ENCODE data around the gene ENDOD1.

Gene ENDOD1

DNA sequence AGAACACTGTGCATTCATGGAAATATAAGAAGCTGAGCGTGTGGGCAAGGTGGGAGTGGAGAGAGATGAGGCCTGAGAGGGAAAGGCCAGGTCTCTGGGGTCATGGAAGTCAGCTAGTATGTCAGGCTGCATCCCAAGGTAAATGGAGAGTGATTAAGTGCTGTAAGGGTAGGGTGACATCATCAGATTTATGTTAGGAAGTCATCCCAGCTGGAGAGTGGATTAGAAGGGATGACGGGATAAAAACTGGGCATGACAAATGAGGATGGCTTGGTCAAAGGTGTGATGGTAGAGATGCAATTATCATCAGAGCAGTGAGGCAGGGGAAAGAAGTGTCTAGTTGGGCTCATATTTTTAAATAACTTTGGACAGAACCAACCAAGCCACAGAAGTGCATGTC lies 3.5 kb upstream of the ENDOD1 start:
- H3K27me3 Mint-ChIP-seq (ENCODE audit: low read depth): no peaks in the 10 kb centered on the region
- no peak overlapping the region for H3K4me3 Mint-ChIP-seq
- peaks cover 2% of the 10 kb centered on the region for H3K36me3 Mint-ChIP-seq (ENCODE audit: low read depth)
- no peak overlapping the region for H3K27ac Mint-ChIP-seq
- H3K9me3 Mint-ChIP-seq: no peaks in the 10 kb centered on the region
- peaks cover 30% of the 10 kb centered on the region for H3K4me1 Mint-ChIP-seq (ENCODE audit: low read depth)
- no peak for DNase-seq (ENCODE audit: low spot score)

GRCh38 chr11:95086836-95087570 lies 2.6 kb upstream of the ENDOD1 start:
- Mint-ChIP-seq H3K9me3 (no peaks in the 10 kb centered on the region), H3K36me3 (ENCODE audit: low read depth) (peaks cover 2% of the 10 kb centered on the region), H3K4me1 (ENCODE audit: low read depth) (peaks cover 38% of the 10 kb centered on the region), H3K27ac (no peak overlapping the region), H3K27me3 (ENCODE audit: low read depth) (no peaks in the 10 kb centered on the region), H3K4me3 (no peak overlapping the region)
- no peak for DNase-seq (ENCODE audit: low spot score)

GRCh38 chr11:95088946-95089619 lies 563 bp upstream of the ENDOD1 start:
- H3K4me1 Mint-ChIP-seq (ENCODE audit: low read depth): peaks cover 54% of the 10 kb centered on the region
- H3K4me3 Mint-ChIP-seq: peak overlapping the region; percentile 89
- peaks cover 4% of the 10 kb centered on the region for H3K36me3 Mint-ChIP-seq (ENCODE audit: low read depth)
- no peaks in the 10 kb centered on the region for H3K9me3 Mint-ChIP-seq
- H3K27ac Mint-ChIP-seq: peak overlapping the region; percentile 98
- H3K27me3 Mint-ChIP-seq (ENCODE audit: low read depth): no peaks in the 10 kb centered on the region
- peak; percentile 27 for DNase-seq (ENCODE audit: low spot score)

GRCh38 chr11:95091663-95092180 lies 2.1 kb downstream of the ENDOD1 start:
- no peaks in the 10 kb centered on the region for H3K27me3 Mint-ChIP-seq (ENCODE audit: low read depth)
- no peak overlapping the region for H3K27ac Mint-ChIP-seq
- H3K36me3 Mint-ChIP-seq (ENCODE audit: low read depth): peaks cover 13% of the 10 kb centered on the region
- peaks cover 54% of the 10 kb centered on the region for H3K4me1 Mint-ChIP-seq (ENCODE audit: low read depth)
- no peaks in the 10 kb centered on the region for H3K9me3 Mint-ChIP-seq
- DNase-seq (ENCODE audit: low spot score): no peak
- peak overlapping the region; percentile 87 for H3K4me3 Mint-ChIP-seq

GRCh38 chr11:95092549-95093324 lies 3.1 kb downstream of the ENDOD1 start:
- H3K27me3 Mint-ChIP-seq (ENCODE audit: low read depth): no peaks in the 10 kb centered on the region
- H3K4me1 Mint-ChIP-seq (ENCODE audit: low read depth): peaks cover 60% of the 10 kb centered on the region
- H3K36me3 Mint-ChIP-seq (ENCODE audit: low read depth): peaks cover 19% of the 10 kb centered on the region
- peak overlapping the region; percentile 50 for H3K4me3 Mint-ChIP-seq
- H3K9me3 Mint-ChIP-seq: no peaks in the 10 kb centered on the region
- DNase-seq (ENCODE audit: low spot score): peak; percentile 45
- peak overlapping the region; percentile 42 for H3K27ac Mint-ChIP-seq

GRCh38 chr11:95093548-95093947 lies 3.9 kb downstream of the ENDOD1 start:
- peak overlapping the region; percentile 50 for H3K4me3 Mint-ChIP-seq
- no peaks in the 10 kb centered on the region for H3K9me3 Mint-ChIP-seq
- DNase-seq (ENCODE audit: low spot score): no peak
- H3K27ac Mint-ChIP-seq: no peak overlapping the region
- peaks cover 62% of the 10 kb centered on the region for H3K4me1 Mint-ChIP-seq (ENCODE audit: low read depth)
- H3K36me3 Mint-ChIP-seq (ENCODE audit: low read depth): peaks cover 24% of the 10 kb centered on the region
- no peaks in the 10 kb centered on the region for H3K27me3 Mint-ChIP-seq (ENCODE audit: low read depth)

DNA sequence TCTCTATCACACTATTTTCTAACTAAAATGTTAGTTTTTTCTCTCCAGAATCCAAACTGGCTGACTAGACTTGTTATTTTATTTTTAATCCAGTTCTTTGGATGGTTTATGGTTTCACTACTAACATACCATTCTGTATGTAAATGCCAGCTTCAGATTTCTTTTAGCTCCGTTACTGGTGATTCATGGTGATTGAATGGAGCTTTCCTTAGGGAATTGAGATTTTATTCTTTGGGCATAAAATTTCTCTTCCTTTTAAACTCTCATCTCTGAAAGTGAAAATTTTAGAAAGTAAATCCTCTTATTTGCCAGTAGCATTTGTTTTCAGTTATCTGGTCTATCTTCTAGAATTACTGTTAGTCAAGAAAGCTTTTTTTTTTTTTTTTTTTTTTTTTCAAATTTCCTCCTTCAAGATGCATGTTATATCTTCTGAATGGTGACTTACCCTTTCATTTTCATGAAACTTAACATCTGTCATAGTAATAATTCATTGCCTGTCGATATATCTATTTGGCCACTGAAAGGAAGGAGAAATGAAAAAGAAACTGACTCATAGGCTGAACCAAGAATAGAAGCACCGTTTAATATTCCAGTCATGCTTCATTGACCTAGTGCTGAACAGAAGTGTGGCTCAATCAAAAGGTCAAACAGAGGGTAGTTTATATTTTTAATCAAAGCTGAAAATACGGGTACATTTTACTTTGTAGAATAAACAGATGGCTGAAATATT lies 6.4 kb downstream of the ENDOD1 start:
- Mint-ChIP-seq H3K9me3 (no peaks in the 10 kb centered on the region), H3K27me3 (ENCODE audit: low read depth) (no peaks in the 10 kb centered on the region), H3K4me3 (peak overlapping the region; percentile 35), H3K4me1 (ENCODE audit: low read depth) (peaks cover 55% of the 10 kb centered on the region), H3K36me3 (ENCODE audit: low read depth) (peaks cover 24% of the 10 kb centered on the region), H3K27ac (peak overlapping the region; percentile 76)
- DNase-seq (ENCODE audit: low spot score): no peak

- H3K36me3 Mint-ChIP-seq (ENCODE audit: low read depth): peaks cover 25% of the 10 kb centered on the region
- no peak overlapping the region for H3K27ac Mint-ChIP-seq
- H3K27me3 Mint-ChIP-seq (ENCODE audit: low read depth): no peaks in the 10 kb centered on the region
- no peak overlapping the region for H3K4me3 Mint-ChIP-seq
- H3K4me1 Mint-ChIP-seq (ENCODE audit: low read depth): peaks cover 43% of the 10 kb centered on the region
- no peak for DNase-seq (ENCODE audit: low spot score)
- H3K9me3 Mint-ChIP-seq: no peaks in the 10 kb centered on the region
Observed at GRCh38 chr11:95097209-95097608, 7.6 kb downstream of the ENDOD1 start.

DNA sequence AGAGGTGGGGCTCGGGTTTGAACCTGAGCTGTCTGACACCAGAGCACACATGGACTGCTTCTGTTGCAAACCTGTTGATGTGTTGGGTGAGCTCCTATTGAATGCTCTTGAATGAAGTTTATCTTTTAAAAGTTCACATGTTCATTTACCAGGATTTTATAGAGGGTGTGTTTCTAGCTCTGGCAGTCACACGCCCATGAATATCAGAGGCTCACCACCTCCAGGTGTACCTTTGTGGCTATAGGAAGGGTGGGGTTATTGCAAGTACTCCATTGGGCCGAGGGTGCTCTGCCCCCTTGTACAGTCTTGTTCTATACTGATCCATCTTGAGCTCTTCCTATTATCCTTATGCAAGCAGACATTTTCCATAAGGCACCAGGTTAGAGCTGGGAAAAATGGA lies 9.2 kb downstream of the ENDOD1 start:
- H3K27ac Mint-ChIP-seq: no peak overlapping the region
- DNase-seq (ENCODE audit: low spot score): no peak
- no peaks in the 10 kb centered on the region for H3K27me3 Mint-ChIP-seq (ENCODE audit: low read depth)
- H3K36me3 Mint-ChIP-seq (ENCODE audit: low read depth): peaks cover 27% of the 10 kb centered on the region
- no peak overlapping the region for H3K4me3 Mint-ChIP-seq
- no peaks in the 10 kb centered on the region for H3K9me3 Mint-ChIP-seq
- peaks cover 32% of the 10 kb centered on the region for H3K4me1 Mint-ChIP-seq (ENCODE audit: low read depth)

- Mint-ChIP-seq H3K27ac (no peak overlapping the region), H3K4me1 (ENCODE audit: low read depth) (peaks cover 26% of the 10 kb centered on the region), H3K36me3 (ENCODE audit: low read depth) (peaks cover 23% of the 10 kb centered on the region)
Observed at GRCh38 chr11:95100191-95100648, 10.6 kb downstream of the ENDOD1 start.

GRCh38 chr11:95100856-95101507 lies 11.3 kb downstream of the ENDOD1 start:
- no peak overlapping the region for H3K27ac Mint-ChIP-seq
- peaks cover 25% of the 10 kb centered on the region for H3K4me1 Mint-ChIP-seq (ENCODE audit: low read depth)
- no peak for DNase-seq (ENCODE audit: low spot score)
- H3K4me3 Mint-ChIP-seq: no peak overlapping the region
- H3K27me3 Mint-ChIP-seq (ENCODE audit: low read depth): no peaks in the 10 kb centered on the region
- no peaks in the 10 kb centered on the region for H3K9me3 Mint-ChIP-seq
- H3K36me3 Mint-ChIP-seq (ENCODE audit: low read depth): peaks cover 23% of the 10 kb centered on the region

More at GRCh38 chr11:95100191-95100648, 10.6 kb downstream of the ENDOD1 start:
- no peak for DNase-seq (ENCODE audit: low spot score)
- Mint-ChIP-seq H3K9me3 (no peaks in the 10 kb centered on the region), H3K27me3 (ENCODE audit: low read depth) (no peaks in the 10 kb centered on the region), H3K4me3 (no peak overlapping the region)

DNA sequence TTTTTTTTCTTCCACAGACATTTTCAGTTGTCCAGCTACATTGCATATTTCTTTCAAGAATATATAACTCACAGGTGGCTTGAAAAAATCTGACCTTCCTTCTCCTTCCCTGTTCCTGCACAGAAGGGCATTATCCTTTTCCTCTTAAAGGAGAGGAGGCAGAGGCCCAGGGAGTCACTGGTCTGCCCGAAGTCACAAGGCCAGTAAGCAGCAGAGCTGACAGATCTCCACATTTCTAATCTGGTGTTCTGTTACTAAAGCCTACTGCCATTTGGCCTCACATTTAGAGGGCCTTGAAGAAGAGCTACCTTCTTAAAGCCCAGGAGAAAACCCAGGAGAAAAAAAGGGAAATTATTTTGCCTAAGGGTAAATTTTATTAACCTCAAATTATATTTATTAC lies 12.3 kb downstream of the ENDOD1 start:
- H3K4me3 Mint-ChIP-seq: no peak overlapping the region

DNA sequence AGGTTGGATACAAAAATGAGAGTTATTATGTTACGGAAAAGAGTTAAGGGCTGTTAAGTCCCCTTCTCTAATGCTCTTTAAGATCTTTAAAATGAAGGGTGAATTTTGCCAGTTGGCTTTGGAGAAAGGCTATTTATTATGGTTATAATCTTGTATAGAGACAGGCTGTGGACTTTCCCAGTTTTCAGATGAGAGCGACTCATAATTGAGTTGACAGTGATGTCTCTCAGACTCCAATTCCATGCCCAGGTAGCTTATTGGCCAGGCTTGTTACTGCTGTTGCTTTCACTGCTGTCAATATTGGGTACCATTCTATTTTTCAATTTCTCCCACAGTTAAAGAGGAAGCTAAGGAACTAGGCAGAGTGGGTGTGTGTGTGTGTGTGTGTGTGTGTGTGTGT lies 13.1 kb downstream of the ENDOD1 start:
- no peaks in the 10 kb centered on the region for H3K27me3 Mint-ChIP-seq (ENCODE audit: low read depth)
- H3K4me3 Mint-ChIP-seq: no peak overlapping the region
- DNase-seq (ENCODE audit: low spot score): no peak
- no peaks in the 10 kb centered on the region for H3K9me3 Mint-ChIP-seq
- H3K4me1 Mint-ChIP-seq (ENCODE audit: low read depth): peaks cover 12% of the 10 kb centered on the region
- no peak overlapping the region for H3K27ac Mint-ChIP-seq
- peaks cover 13% of the 10 kb centered on the region for H3K36me3 Mint-ChIP-seq (ENCODE audit: low read depth)

More for the DNA sequence above, 12.3 kb downstream of the ENDOD1 start:
- Mint-ChIP-seq H3K36me3 (ENCODE audit: low read depth) (peaks cover 20% of the 10 kb centered on the region), H3K27ac (no peak overlapping the region), H3K9me3 (no peaks in the 10 kb centered on the region), H3K4me1 (ENCODE audit: low read depth) (peaks cover 19% of the 10 kb centered on the region), H3K27me3 (ENCODE audit: low read depth) (no peaks in the 10 kb centered on the region)
- no peak for DNase-seq (ENCODE audit: low spot score)
